ENCODE results near the gene AKAP7. TPM values are rescaled to one million over a fixed set of nuclear protein-coding genes. Genes with fewer than 3 reads are reported as not detected.
A peak's percentile ranks its signal among the peaks of the same experiment; 100 is the strongest.

The AKAP7 gene
- total RNA-seq, 2 donors from 2014 or later, result 15.3 to 60.1 TPM

GRCh38 chr6:131251590-131252199 is 116.4 kb downstream of the AKAP7 start:
- H3K4me3 ChIP-seq, result peak overlapping the region; percentile 32
- H3K9ac ChIP-seq (ENCODE audit: low read depth in 2 of 2, low read length in 2 of 2), result peak overlapping the region in 1 of 2 donors; percentile 85
- H3K4me1 ChIP-seq, result no peaks in the 10 kb centered on the region
- H3K36me3 ChIP-seq, result no peaks in the 10 kb centered on the region
- peak; percentile 25 for DNase-seq
- H3K9me3 ChIP-seq, result no peaks in the 10 kb centered on the region
- H3K27ac ChIP-seq, result no peak overlapping the region
- no peaks in the 10 kb centered on the region for H3K27me3 ChIP-seq
- TF ChIP-seq, protein P1, sequence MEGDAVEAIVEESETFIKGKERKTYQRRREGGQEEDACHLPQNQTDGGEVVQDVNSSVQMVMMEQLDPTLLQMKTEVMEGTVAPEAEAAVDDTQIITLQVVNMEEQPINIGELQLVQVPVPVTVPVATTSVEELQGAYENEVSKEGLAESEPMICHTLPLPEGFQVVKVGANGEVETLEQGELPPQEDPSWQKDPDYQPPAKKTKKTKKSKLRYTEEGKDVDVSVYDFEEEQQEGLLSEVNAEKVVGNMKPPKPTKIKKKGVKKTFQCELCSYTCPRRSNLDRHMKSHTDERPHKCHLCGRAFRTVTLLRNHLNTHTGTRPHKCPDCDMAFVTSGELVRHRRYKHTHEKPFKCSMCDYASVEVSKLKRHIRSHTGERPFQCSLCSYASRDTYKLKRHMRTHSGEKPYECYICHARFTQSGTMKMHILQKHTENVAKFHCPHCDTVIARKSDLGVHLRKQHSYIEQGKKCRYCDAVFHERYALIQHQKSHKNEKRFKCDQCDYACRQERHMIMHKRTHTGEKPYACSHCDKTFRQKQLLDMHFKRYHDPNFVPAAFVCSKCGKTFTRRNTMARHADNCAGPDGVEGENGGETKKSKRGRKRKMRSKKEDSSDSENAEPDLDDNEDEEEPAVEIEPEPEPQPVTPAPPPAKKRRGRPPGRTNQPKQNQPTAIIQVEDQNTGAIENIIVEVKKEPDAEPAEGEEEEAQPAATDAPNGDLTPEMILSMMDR (IDR thresholded peaks at IDR 0.05), result no peak
- intact Hi-C loops (cut with DNase I), result no loop called here

DNA sequence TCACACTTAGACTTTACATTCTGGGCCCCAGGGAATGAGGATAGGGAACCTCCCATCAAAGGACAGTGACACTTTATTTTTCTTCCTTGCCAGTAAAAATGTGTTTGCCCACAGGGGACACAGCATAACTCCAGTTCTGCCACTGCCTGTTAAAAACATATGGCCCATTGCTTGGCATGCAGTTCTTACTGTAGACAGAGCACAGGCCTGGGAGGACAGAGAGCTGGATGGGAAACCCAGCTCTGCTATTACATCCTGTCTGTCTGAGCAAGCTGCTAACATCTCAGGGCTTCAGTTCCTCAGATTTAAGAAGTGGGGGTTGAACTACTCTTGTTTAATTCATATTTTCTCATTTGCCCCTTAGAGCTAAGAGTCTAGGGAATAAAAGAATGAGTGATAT is 120.2 kb downstream of the AKAP7 start:
- no peaks in the 10 kb centered on the region for H3K9me3 ChIP-seq
- H3K27me3 ChIP-seq, result no peaks in the 10 kb centered on the region
- no peak overlapping the region for H3K9ac ChIP-seq (ENCODE audit: low read depth in 2 of 2, low read length in 2 of 2)
- TF ChIP-seq, protein P1 (IDR thresholded peaks at IDR 0.05), result no peak
- intact Hi-C loops (cut with DNase I), result no loop called here
- peaks cover 9% of the 10 kb centered on the region for H3K4me1 ChIP-seq
- H3K36me3 ChIP-seq, result no peaks in the 10 kb centered on the region
- no peak overlapping the region for H3K4me3 ChIP-seq
- no peak for DNase-seq
- no peak overlapping the region for H3K27ac ChIP-seq

DNA sequence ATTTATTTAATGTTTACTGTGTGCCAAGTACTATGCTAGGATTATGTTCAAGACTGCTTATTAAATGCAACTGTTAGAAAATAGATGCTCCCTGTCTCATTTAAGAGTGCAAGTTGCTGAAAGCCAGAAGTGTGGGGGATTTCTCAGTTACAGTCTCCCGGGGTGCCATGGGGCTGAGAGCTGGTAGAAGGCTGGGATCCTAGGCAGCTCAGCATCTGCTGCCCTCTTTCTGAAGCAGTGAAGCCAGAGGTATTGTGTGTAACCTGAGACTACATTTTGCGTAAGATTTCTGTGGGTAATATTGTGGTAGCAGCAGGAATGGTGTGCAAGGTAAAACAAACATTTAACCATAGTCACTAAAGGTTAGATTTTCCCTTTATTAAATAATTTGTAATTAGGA is 120.6 kb downstream of the AKAP7 start:
- Histone ChIP-seq H3K4me3 (no peak overlapping the region), H3K27ac (no peak overlapping the region), H3K36me3 (no peaks in the 10 kb centered on the region), H3K9ac (ENCODE audit: low read depth in 2 of 2, low read length in 2 of 2) (no peak overlapping the region), H3K4me1 (peaks cover 9% of the 10 kb centered on the region), H3K27me3 (no peaks in the 10 kb centered on the region), H3K9me3 (no peaks in the 10 kb centered on the region)
- TF ChIP-seq, protein P1 (IDR thresholded peaks at IDR 0.05), result no peak
- intact Hi-C loops (cut with DNase I), result no loop called here
- DNase-seq, result no peak

- Histone ChIP-seq H3K27ac (peak overlapping the region; percentile 61), H3K36me3 (no peaks in the 10 kb centered on the region), H3K4me1 (peaks cover 9% of the 10 kb centered on the region), H3K9ac (ENCODE audit: low read depth in 2 of 2, low read length in 2 of 2) (no peak overlapping the region), H3K9me3 (no peaks in the 10 kb centered on the region), H3K4me3 (no peak overlapping the region), H3K27me3 (no peaks in the 10 kb centered on the region)
- intact Hi-C loops (cut with DNase I), result no loop called here
- TF ChIP-seq, protein P1 (IDR thresholded peaks at IDR 0.05), result no peak
- DNase-seq, result no peak
These were observed 121.8 kb downstream of the AKAP7 start for GRCh38 chr6:131257104-131257503.

DNA sequence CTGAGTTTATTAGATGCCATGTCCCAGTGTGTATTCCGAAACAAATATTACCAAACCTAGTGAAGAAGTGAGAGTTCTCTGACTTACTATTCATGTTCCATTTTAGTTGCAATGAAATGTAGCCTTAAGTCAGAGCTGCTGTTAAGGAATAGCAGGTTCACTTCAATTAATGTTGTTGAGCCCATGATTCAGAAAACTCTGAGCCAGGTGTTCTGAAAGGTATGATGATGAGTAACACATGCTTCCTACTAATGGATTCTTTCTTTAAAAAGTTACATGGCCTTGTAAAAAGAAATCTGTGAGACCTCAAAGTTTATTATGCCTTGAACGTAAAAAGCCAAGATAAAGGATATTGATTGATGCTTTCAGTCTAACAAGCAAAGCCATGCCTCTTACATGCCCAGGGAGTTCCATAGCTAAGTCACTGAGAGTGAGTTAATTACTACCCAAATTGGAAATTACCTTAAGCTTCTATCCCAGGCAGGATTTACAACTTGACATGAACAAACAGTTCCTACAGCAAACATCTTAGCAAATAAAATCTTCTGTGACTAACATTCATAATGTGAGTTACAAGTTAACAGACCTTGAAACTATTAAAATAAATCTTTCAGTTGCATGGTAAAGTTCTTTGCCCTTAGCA is 122.9 kb downstream of the AKAP7 start:
- H3K36me3 ChIP-seq, result no peaks in the 10 kb centered on the region
- no peak overlapping the region for H3K4me3 ChIP-seq
- no peak for DNase-seq
- intact Hi-C loops (cut with DNase I), result no loop called here
- peak overlapping the region; percentile 61 for H3K27ac ChIP-seq
- H3K4me1 ChIP-seq, result peaks cover 9% of the 10 kb centered on the region
- no peak overlapping the region for H3K9ac ChIP-seq (ENCODE audit: low read depth in 2 of 2, low read length in 2 of 2)
- no peaks in the 10 kb centered on the region for H3K27me3 ChIP-seq
- TF ChIP-seq, protein P1 (IDR thresholded peaks at IDR 0.05), result no peak
- no peaks in the 10 kb centered on the region for H3K9me3 ChIP-seq
